SW 1271 (cell line): ENCODE results near the gene PGA5.
A peak's percentile ranks its signal among the peaks of the same experiment; 100 is the strongest.
"Not testable (repeated sequence)": the region's sequence is repeated elsewhere in the genome, so short reads cannot be mapped to it uniquely, and the experiment has no call there.

Experiments
- DNase-seq, 2 experiments: peaks; one replicate each; lab custom pipeline; 2025; lab: John Stamatoyannopoulos, UW

Gene PGA5

GRCh38 chr11:61226457-61227137 is 14.4 kb upstream of the PGA5 start:
- not testable (repeated sequence) for DNase-seq

GRCh38 chr11:61229458-61229857 is 11.5 kb upstream of the PGA5 start:
- DNase-seq: not testable (repeated sequence)

- not testable (repeated sequence) for DNase-seq
These were observed 9.9 kb upstream of the PGA5 start for GRCh38 chr11:61231033-61231432.

GRCh38 chr11:61231585-61231984 is 9.4 kb upstream of the PGA5 start:
- DNase-seq: not testable (repeated sequence)

- not testable (repeated sequence) for DNase-seq
These were observed 8.3 kb upstream of the PGA5 start for GRCh38 chr11:61232548-61233145.

- DNase-seq: not testable (repeated sequence)
These were observed 3.8 kb upstream of the PGA5 start for GRCh38 chr11:61237130-61237529.

GRCh38 chr11:61240288-61240687 is 687 bp upstream of the PGA5 start:
- DNase-seq: not testable (repeated sequence)

- not testable (repeated sequence) for DNase-seq
These were observed 551 bp downstream of the PGA5 start for GRCh38 chr11:61241526-61241925.

- not testable (repeated sequence) for DNase-seq
These were observed 4.4 kb downstream of the PGA5 start for GRCh38 chr11:61245284-61245964.

- DNase-seq: not testable (repeated sequence)
These were observed 7.1 kb downstream of the PGA5 start for GRCh38 chr11:61248071-61248470.

GRCh38 chr11:61249201-61249600 is 8.2 kb downstream of the PGA5 start:
- not testable (repeated sequence) for DNase-seq

GRCh38 chr11:61250796-61251765 is 10.1 kb downstream of the PGA5 start:
- not testable (repeated sequence) for DNase-seq

- not testable (repeated sequence) for DNase-seq
These were observed 11.4 kb downstream of the PGA5 start for GRCh38 chr11:61252332-61252731.

GRCh38 chr11:61254403-61255025 is 13.5 kb downstream of the PGA5 start:
- DNase-seq: peak in 1 of 2 experiments; percentile 47

- DNase-seq: no peak
These were observed 15.9 kb downstream of the PGA5 start for GRCh38 chr11:61256710-61257482.

GRCh38 chr11:61258546-61258945 is 17.6 kb downstream of the PGA5 start:
- no peak for DNase-seq

- DNase-seq: no peak
These were observed 18.4 kb downstream of the PGA5 start for GRCh38 chr11:61259363-61259762.

- DNase-seq: no peak
These were observed 23.4 kb downstream of the PGA5 start for GRCh38 chr11:61264371-61264770.

GRCh38 chr11:61264795-61265194 is 23.8 kb downstream of the PGA5 start:
- DNase-seq: no peak

- no peak for DNase-seq
These were observed 24.4 kb downstream of the PGA5 start for GRCh38 chr11:61265357-61265756.

GRCh38 chr11:61266602-61267001 is 25.6 kb downstream of the PGA5 start:
- no peak for DNase-seq
